PC-9 (cell line): Measurements from ENCODE around the gene MRPL43. TPM values are rescaled to one million over a fixed set of nuclear protein-coding genes. Genes with fewer than 3 reads are reported as not detected.

Experiments used
- BruUV-seq: library from RNA; stranded (reverse); fragments of 400-500 nt; replicated peaks from 2 replicates; lab custom pipeline; 2021; lab: Mats Ljungman, UMichigan
- CTCF ChIA-PET: fragments of 300-600 bp; sonication (Branson Sonifier 250); formaldehyde crosslinking; loops from one replicate; lab custom pipeline; 2022; ENCODE audit warnings: antibody characterized with exemption; lab: Charles Lee
- POLR2A ChIA-PET: fragments of 300-600 bp; sonication (Branson Sonifier 250); formaldehyde crosslinking; loops from one replicate; lab custom pipeline; 2022; ENCODE audit warnings: antibody characterized with exemption; ENCODE audit not compliant: unreplicated experiment; lab: Charles Lee
- DNase-seq, 2 experiments: peaks; one replicate each; pipeline versions ENCODE4 v3.0.0 to v3.0.0-alpha.2; 2015 to 2022; ENCODE audit warnings: mixed read lengths in 1 of 2
- H2AFZ ChIP-seq: fragments of 200-600 bp; sonication (generic); 2 replicates; pipeline ENCODE4 v1.8.1; 2017; ENCODE audit warnings: antibody characterized with exemption
- H3F3A ChIP-seq: fragments of 200-600 bp; sonication (generic); 2 replicates; pipeline ENCODE4 v1.8.1; 2017; ENCODE audit warnings: antibody characterized with exemption, mild to moderate bottlenecking, low read depth; ENCODE audit not compliant: insufficient read depth
- H3K27ac ChIP-seq: fragments of 200-600 bp; sonication (generic); 2 replicates; pipeline ENCODE4 v1.6.1; 2016; ENCODE audit warnings: mixed run types
- H3K27me3 ChIP-seq: fragments of 200-600 bp; sonication (generic); 2 replicates; pipeline ENCODE4 v1.6.1; 2016; ENCODE audit warnings: low read depth, mixed run types; ENCODE audit not compliant: insufficient read depth
- H3K36me3 ChIP-seq: fragments of 200-600 bp; sonication (generic); 2 replicates; pipeline ENCODE4 v1.6.1; 2016; ENCODE audit warnings: low read depth, mixed run types
- H3K4me1 ChIP-seq: fragments of 200-600 bp; sonication (generic); replicated peaks from 2 replicates; pipeline ENCODE4 v1.6.1; 2016; ENCODE audit warnings: mixed run types; ENCODE audit not compliant: insufficient read depth
- H3K4me2 ChIP-seq: fragments of 200-600 bp; sonication (generic); 2 replicates; pipeline ENCODE4 v1.6.1; 2017; ENCODE audit warnings: mixed run types
- H3K4me3 ChIP-seq: fragments of 200-600 bp; sonication (generic); 2 replicates; pipeline ENCODE4 v1.6.1; 2016; ENCODE audit warnings: mixed run types
- H3K79me2 ChIP-seq: fragments of 200-600 bp; sonication (generic); 2 replicates; pipeline ENCODE4 v1.6.1; 2017; ENCODE audit warnings: low read depth, mixed run types
- H3K9me2 ChIP-seq: fragments of 200-600 bp; sonication (generic); 2 replicates; pipeline ENCODE4 v1.8.1; 2017; ENCODE audit warnings: mild to moderate bottlenecking; ENCODE audit not compliant: insufficient read depth
- H3K9me3 ChIP-seq: fragments of 200-600 bp; sonication (generic); 2 replicates; pipeline ENCODE4 v1.8.1; 2016; ENCODE audit warnings: low read depth; ENCODE audit not compliant: insufficient read depth
- H4K20me1 ChIP-seq: fragments of 200-600 bp; sonication (generic); 2 replicates; pipeline ENCODE4 v1.8.1; 2017; ENCODE audit not compliant: insufficient read depth
- EZH2 ChIP-seq: fragments of 200-600 bp; sonication (generic); IDR thresholded peaks from 2 replicates; pipeline ENCODE4 v1.8.0; 2017; ENCODE audit warnings: antibody characterized with exemption, low read depth
- intact Hi-C: fragments of 100-400 bp; cut with micrococcal nuclease; formaldehyde crosslinking; loops from one replicate; pipeline ENCODE4 v1.10.0; 2022; ENCODE audit not compliant: unreplicated experiment
- total RNA-seq: library from RNA; stranded (reverse); gene quantifications from 2 replicates; pipeline ENCODE4 v1.2.3, GENCODE V29; 2021
- TF ChIP-seq, protein P1 (sequence below): fragments of 200-600 bp; sonication (generic); conservative IDR thresholded peaks from 2 replicates; pipeline ENCODE4 v1.6.1; 2017; ENCODE audit warnings: mixed run types, antibody characterized with exemption, mild to moderate bottlenecking, moderate library complexity

MRPL43 gene
- total RNA-seq, 1 experiment from 2014 or later, result 45.7 TPM

DNA sequence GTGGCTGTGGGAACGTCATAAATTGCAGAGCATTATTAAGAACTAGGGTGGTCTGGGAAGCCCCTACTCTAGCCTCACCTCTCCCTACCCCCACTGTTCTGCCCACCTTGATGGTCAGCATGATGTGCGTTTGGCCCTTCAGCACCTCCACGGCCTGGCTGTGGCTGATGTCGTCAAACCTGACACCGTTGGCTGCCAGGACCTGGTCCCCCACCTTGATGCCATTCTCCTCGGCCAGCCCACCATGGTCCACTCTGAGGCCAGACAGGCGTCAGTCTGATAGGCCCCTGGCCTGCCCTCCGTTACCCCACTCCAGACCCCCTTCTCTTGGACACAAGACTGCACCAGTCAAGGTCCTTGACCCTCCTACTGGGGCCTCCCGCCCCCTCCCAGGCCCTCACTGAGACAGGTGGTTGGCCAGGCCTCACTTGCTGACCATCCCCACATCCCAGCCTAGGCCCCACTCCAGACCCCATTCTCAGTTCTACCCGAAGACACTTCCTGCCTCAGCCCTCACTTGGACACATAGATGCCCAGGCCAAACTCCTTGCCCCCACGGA is 34.5 kb upstream of the MRPL43 start:
- POLR2A ChIA-PET, result no interaction called here
- BruUV-seq, result no TSS peak
- H3K9me2 ChIP-seq, result no peaks in the 10 kb centered on the region

GRCh38 chr10:101021239-101021638 is 33.9 kb upstream of the MRPL43 start:
- Histone ChIP-seq H3K36me3 (no peaks in the 10 kb centered on the region), H3K79me2 (no peaks in the 10 kb centered on the region), H3F3A (no peaks in the 10 kb centered on the region), H3K27me3 (no peaks in the 10 kb centered on the region), H4K20me1 (no peaks in the 10 kb centered on the region), H3K9me2 (no peaks in the 10 kb centered on the region), H3K4me1 (no peaks in the 10 kb centered on the region), H2AFZ (no peak overlapping the region), H3K9me3 (no peaks in the 10 kb centered on the region), H3K27ac (no peak overlapping the region), H3K4me3 (no peak overlapping the region), H3K4me2 (no peak overlapping the region)
- ChIA-PET POLR2A (no interaction called here), CTCF (no interaction called here)
- intact Hi-C loops, result no loop called here
- BruUV-seq, result no TSS peak
- no peak for TF ChIP-seq EZH2
- TF ChIP-seq, protein P1, sequence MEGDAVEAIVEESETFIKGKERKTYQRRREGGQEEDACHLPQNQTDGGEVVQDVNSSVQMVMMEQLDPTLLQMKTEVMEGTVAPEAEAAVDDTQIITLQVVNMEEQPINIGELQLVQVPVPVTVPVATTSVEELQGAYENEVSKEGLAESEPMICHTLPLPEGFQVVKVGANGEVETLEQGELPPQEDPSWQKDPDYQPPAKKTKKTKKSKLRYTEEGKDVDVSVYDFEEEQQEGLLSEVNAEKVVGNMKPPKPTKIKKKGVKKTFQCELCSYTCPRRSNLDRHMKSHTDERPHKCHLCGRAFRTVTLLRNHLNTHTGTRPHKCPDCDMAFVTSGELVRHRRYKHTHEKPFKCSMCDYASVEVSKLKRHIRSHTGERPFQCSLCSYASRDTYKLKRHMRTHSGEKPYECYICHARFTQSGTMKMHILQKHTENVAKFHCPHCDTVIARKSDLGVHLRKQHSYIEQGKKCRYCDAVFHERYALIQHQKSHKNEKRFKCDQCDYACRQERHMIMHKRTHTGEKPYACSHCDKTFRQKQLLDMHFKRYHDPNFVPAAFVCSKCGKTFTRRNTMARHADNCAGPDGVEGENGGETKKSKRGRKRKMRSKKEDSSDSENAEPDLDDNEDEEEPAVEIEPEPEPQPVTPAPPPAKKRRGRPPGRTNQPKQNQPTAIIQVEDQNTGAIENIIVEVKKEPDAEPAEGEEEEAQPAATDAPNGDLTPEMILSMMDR, result no peak
- no peak for DNase-seq

More for the DNA sequence above, 34.5 kb upstream of the MRPL43 start:
- CTCF ChIA-PET, result no interaction called here
- Histone ChIP-seq H3K79me2 (no peaks in the 10 kb centered on the region), H3K27me3 (no peaks in the 10 kb centered on the region), H3K36me3 (no peaks in the 10 kb centered on the region), H3K4me2 (no peak overlapping the region), H3K9me3 (no peaks in the 10 kb centered on the region), H3K4me3 (no peak overlapping the region), H2AFZ (no peak overlapping the region), H3F3A (no peaks in the 10 kb centered on the region), H3K4me1 (no peaks in the 10 kb centered on the region), H3K27ac (no peak overlapping the region), H4K20me1 (no peaks in the 10 kb centered on the region)
- no peak for DNase-seq
- intact Hi-C loops, result no loop called here
- TF ChIP-seq EZH2, result no peak
- TF ChIP-seq, protein P1, result no peak

- TF ChIP-seq, protein P1, result no peak
- TF ChIP-seq EZH2, result no peak
- Histone ChIP-seq H3K79me2 (no peaks in the 10 kb centered on the region), H3K36me3 (no peaks in the 10 kb centered on the region), H3K27me3 (no peaks in the 10 kb centered on the region), H3K4me2 (no peak overlapping the region), H3K9me2 (no peaks in the 10 kb centered on the region), H3K27ac (no peak overlapping the region), H2AFZ (no peak overlapping the region), H3K4me3 (no peak overlapping the region), H4K20me1 (no peaks in the 10 kb centered on the region), H3F3A (no peaks in the 10 kb centered on the region), H3K4me1 (no peaks in the 10 kb centered on the region), H3K9me3 (no peaks in the 10 kb centered on the region)
- no TSS peak for BruUV-seq
- POLR2A ChIA-PET, result no interaction called here
- intact Hi-C loops, result no loop called here
- no peak for DNase-seq
- CTCF ChIA-PET, result no interaction called here
These were observed 33.3 kb upstream of the MRPL43 start for GRCh38 chr10:101020427-101021075.
